Measurements from ENCODE around the gene TMEM244. TPM values are rescaled to one million over a fixed set of nuclear protein-coding genes. Genes with fewer than 3 reads are reported as not detected.
A peak's percentile ranks its signal among the peaks of the same experiment; 100 is the strongest.

The TMEM244 gene, protein sequence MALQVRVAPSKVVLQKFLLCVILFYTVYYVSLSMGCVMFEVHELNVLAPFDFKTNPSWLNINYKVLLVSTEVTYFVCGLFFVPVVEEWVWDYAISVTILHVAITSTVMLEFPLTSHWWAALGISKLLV
- not detected for total RNA-seq (ENCODE audit: unreplicated experiment)
- long read RNA-seq: 0 reads

DNA sequence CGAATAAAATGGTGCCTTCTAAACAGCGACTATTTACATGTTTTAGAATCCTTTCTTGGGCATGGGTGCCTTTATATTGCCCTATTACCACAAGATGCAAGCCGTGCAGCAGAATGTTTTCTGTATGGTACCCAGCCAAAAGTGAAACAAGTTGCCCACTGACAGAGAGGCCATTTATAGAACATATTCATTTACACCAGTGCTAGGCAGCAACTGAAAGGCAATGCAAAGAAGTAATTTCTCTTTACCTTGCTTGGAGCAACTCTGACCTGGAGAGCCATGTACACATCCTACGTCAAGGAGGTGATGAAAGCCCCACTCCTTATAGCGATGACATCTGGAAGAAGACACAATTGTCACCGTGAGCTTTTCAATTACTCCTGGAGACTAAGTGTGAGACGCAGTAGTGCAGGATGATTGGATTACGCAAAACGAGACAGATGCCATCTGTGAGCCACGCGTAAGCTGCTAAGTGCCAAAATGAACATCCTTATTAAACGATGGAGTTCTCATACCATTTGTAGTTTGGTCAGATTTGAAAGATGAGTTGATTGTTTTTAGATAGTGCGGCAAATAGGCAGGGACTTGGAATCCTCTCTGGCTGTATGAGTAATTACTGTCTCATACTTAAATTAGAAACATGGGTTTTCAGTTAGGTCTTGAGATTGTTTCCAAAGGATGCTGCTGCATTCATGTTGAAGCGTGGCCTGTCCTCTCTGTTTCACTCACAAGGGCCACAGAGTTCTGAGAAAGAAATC is at the start of gene TMEM244:
TSS of gene TMEM244 (minus strand) at position 408 of the 758 bp plus-strand sequence. CDS start at position 281, 127 bp downstream.
- peak within 1 kb of the TSS; percentile 36 for H3K4me3 Mint-ChIP-seq (ENCODE audit: unreplicated experiment)
- H3K9me3 Mint-ChIP-seq (ENCODE audit: unreplicated experiment): no peaks in the 10 kb centered on the region
- TF ChIP-seq, protein P1, sequence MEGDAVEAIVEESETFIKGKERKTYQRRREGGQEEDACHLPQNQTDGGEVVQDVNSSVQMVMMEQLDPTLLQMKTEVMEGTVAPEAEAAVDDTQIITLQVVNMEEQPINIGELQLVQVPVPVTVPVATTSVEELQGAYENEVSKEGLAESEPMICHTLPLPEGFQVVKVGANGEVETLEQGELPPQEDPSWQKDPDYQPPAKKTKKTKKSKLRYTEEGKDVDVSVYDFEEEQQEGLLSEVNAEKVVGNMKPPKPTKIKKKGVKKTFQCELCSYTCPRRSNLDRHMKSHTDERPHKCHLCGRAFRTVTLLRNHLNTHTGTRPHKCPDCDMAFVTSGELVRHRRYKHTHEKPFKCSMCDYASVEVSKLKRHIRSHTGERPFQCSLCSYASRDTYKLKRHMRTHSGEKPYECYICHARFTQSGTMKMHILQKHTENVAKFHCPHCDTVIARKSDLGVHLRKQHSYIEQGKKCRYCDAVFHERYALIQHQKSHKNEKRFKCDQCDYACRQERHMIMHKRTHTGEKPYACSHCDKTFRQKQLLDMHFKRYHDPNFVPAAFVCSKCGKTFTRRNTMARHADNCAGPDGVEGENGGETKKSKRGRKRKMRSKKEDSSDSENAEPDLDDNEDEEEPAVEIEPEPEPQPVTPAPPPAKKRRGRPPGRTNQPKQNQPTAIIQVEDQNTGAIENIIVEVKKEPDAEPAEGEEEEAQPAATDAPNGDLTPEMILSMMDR (IDR thresholded peaks at IDR 0.05; ENCODE audit: partially characterized antibody, unreplicated experiment): no peak
- H3K27ac Mint-ChIP-seq (ENCODE audit: unreplicated experiment): peak within 1 kb of the TSS; percentile 73
- no peaks in the 10 kb centered on the region for H3K36me3 Mint-ChIP-seq (ENCODE audit: unreplicated experiment)
- H3K4me1 Mint-ChIP-seq (ENCODE audit: low read depth, unreplicated experiment): peaks cover 12% of the 10 kb centered on the region
- no peak for DNase-seq
- H3K27me3 Mint-ChIP-seq (ENCODE audit: unreplicated experiment): peaks cover 2% of the 10 kb centered on the region

DNA sequence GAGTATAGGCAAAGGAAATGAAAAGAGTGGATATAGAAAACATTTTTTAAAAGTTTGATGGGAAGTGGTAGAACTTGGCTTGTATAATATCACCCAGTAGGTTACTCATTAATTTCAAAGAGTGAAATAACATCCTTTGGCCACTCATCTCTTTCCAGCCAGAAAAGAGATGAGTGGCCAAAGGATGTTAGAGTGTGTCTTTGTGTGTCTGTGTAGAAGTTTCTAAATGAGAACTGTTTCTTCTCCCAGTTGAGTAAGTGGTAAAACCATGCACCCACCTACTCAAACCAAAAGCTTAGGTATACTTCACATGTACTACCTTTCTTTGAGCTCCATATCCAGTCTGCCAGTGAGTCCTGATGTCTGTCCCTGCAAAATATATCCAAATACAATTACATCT is 47.7 kb upstream of the TMEM244 start:
- TF ChIP-seq, protein P1 (IDR thresholded peaks at IDR 0.05; ENCODE audit: partially characterized antibody, unreplicated experiment): no peak
- Mint-ChIP-seq H3K27me3 (ENCODE audit: unreplicated experiment) (peaks cover 2% of the 10 kb centered on the region), H3K36me3 (ENCODE audit: unreplicated experiment) (no peaks in the 10 kb centered on the region), H3K4me1 (ENCODE audit: low read depth, unreplicated experiment) (no peaks in the 10 kb centered on the region), H3K27ac (ENCODE audit: unreplicated experiment) (no peak overlapping the region), H3K4me3 (ENCODE audit: unreplicated experiment) (no peak overlapping the region), H3K9me3 (ENCODE audit: unreplicated experiment) (no peaks in the 10 kb centered on the region)
- DNase-seq: no peak

DNA sequence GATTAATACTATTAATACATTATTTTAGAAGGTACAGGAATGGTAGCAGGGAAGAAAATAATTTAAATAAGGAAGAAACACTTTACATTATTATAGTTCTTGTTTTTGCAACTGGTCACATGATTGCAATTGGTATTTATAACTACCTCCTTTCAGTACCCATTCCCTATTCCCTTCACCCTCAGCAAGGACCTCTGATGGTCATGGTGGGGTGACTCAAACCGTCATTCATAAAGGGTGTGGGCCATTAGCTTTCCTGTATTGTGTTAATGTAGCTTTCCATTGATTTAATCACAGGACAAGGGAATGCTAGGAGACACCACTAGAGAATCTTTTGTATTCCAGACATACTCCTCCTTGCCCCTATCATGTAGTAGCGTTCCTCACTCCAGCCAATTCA is 47.2 kb upstream of the TMEM244 start:
- Mint-ChIP-seq H3K9me3 (ENCODE audit: unreplicated experiment) (no peaks in the 10 kb centered on the region), H3K4me3 (ENCODE audit: unreplicated experiment) (no peak overlapping the region), H3K4me1 (ENCODE audit: low read depth, unreplicated experiment) (no peaks in the 10 kb centered on the region), H3K27ac (ENCODE audit: unreplicated experiment) (no peak overlapping the region), H3K27me3 (ENCODE audit: unreplicated experiment) (peaks cover 2% of the 10 kb centered on the region), H3K36me3 (ENCODE audit: unreplicated experiment) (no peaks in the 10 kb centered on the region)
- TF ChIP-seq, protein P1 (IDR thresholded peaks at IDR 0.05; ENCODE audit: partially characterized antibody, unreplicated experiment): no peak
- no peak for DNase-seq

DNA sequence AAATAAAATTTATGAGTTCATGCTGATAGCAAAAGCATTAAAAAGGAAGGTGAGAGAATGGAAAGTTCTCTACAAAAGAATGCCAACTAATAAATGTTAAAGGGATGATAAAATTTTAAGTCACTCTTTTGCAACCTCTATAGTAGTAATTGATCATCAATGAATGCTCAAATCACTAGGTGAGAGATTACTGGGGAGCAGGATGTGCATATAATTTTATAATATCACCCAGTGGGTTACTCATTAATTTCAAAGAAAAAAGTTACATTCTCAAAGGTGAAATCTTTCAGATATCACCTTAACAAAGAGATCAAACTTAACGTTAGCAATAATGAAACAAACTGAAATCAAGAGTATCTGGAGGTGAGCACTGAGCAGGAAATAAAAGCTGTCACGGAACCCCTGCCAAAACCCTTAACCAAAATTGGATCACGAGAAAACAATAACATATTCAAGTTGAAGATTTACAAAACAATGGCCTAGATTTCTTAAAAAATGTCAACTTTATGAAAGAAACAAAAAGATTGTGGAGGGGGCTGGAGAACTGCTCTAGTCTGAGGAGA is 45.5 kb upstream of the TMEM244 start:
- TF ChIP-seq, protein P1 (IDR thresholded peaks at IDR 0.05; ENCODE audit: partially characterized antibody, unreplicated experiment): no peak
- DNase-seq: no peak
- Mint-ChIP-seq H3K27ac (ENCODE audit: unreplicated experiment) (no peak overlapping the region), H3K27me3 (ENCODE audit: unreplicated experiment) (peaks cover 2% of the 10 kb centered on the region), H3K4me1 (ENCODE audit: low read depth, unreplicated experiment) (no peaks in the 10 kb centered on the region), H3K4me3 (ENCODE audit: unreplicated experiment) (no peak overlapping the region), H3K36me3 (ENCODE audit: unreplicated experiment) (no peaks in the 10 kb centered on the region), H3K9me3 (ENCODE audit: unreplicated experiment) (no peaks in the 10 kb centered on the region)

DNA sequence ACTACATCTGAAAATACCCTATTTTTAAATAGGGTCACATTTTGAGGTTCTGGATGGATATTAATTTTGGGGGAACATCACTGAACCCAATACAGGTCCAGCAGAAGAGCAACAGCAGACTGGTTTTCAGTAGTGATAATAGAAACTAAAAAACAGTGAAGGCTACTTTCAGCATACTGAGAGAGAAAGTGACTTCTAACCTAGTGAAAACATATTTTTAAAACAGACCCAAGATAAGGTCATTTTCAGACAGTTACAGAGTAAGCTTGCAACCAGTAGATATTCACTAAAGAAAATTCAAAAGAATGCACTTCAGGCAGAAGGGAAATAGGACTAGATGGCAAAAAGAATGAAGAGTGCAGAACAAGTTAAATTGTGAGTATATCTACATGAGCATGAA is 42.0 kb upstream of the TMEM244 start:
- no peaks in the 10 kb centered on the region for H3K27me3 Mint-ChIP-seq (ENCODE audit: unreplicated experiment)
- H3K36me3 Mint-ChIP-seq (ENCODE audit: unreplicated experiment): no peaks in the 10 kb centered on the region
- TF ChIP-seq, protein P1 (IDR thresholded peaks at IDR 0.05; ENCODE audit: partially characterized antibody, unreplicated experiment): no peak
- H3K4me3 Mint-ChIP-seq (ENCODE audit: unreplicated experiment): no peak overlapping the region
- no peaks in the 10 kb centered on the region for H3K9me3 Mint-ChIP-seq (ENCODE audit: unreplicated experiment)
- no peaks in the 10 kb centered on the region for H3K4me1 Mint-ChIP-seq (ENCODE audit: low read depth, unreplicated experiment)
- H3K27ac Mint-ChIP-seq (ENCODE audit: unreplicated experiment): no peak overlapping the region
- no peak for DNase-seq
